OCI-LY1 (cell line): ENCODE measurements around the gene COMT.

ENCODE experiments used
- CTCF ChIP-seq: fragments of 200-600 bp; sonication (generic), shearing (Covaris generic); IDR thresholded peaks from 2 replicates; pipeline ENCODE4 v1.5.1; 2017; ENCODE audit warnings: mild to moderate bottlenecking, antibody characterized with exemption, low read length, moderate library complexity, mixed read lengths
- EZH2 ChIP-seq: fragments of 200-600 bp; sonication (generic), shearing (Covaris generic); IDR thresholded peaks from 2 replicates; pipeline ENCODE4 v1.8.0; 2017; ENCODE audit warnings: borderline replicate concordance, mixed run types, mild to moderate bottlenecking, antibody characterized with exemption, low read length, moderate library complexity, mixed read lengths

- TF ChIP-seq CTCF, result no peak
- no peak for TF ChIP-seq EZH2
These were observed 20.3 kb downstream of the COMT start for GRCh38 chr22:19961868-19962245.
